GM23248 (cell line): ENCODE data around the gene SDHB. TPM values are rescaled to one million over a fixed set of nuclear protein-coding genes. Genes with fewer than 3 reads are reported as not detected.

Experiments
- DNase-seq: peaks from one replicate; pipeline ENCODE4 v3.0.0-alpha.2; 2015
- H2AFZ ChIP-seq: fragments of 200-600 bp; sonication (generic); 2 replicates; pipeline ENCODE4 v1.6.1; 2016; ENCODE audit warnings: antibody characterized with exemption
- H3F3A ChIP-seq: fragments of 200-600 bp; sonication (generic); 2 replicates; pipeline ENCODE4 v1.6.1; 2016; ENCODE audit warnings: mild to moderate bottlenecking, antibody characterized with exemption, mixed run types; ENCODE audit not compliant: insufficient read depth
- H3K27ac ChIP-seq: fragments of 200-600 bp; sonication (generic); 2 replicates; pipeline ENCODE4 v1.5.1; 2016; ENCODE audit warnings: mild to moderate bottlenecking
- H3K27me3 ChIP-seq: fragments of 200-600 bp; sonication (generic); replicated peaks from 2 replicates; pipeline ENCODE4 v1.6.1; 2016; ENCODE audit warnings: mild to moderate bottlenecking; ENCODE audit not compliant: insufficient read depth
- H3K36me3 ChIP-seq: fragments of 200-600 bp; sonication (generic); 2 replicates; pipeline ENCODE4 v1.6.1; 2016; ENCODE audit warnings: low read depth, mild to moderate bottlenecking
- H3K4me1 ChIP-seq: fragments of 200-600 bp; sonication (generic); 2 replicates; pipeline ENCODE4 v1.6.1; 2016; ENCODE audit warnings: mild to moderate bottlenecking; ENCODE audit not compliant: insufficient read depth
- H3K4me2 ChIP-seq: fragments of 200-600 bp; sonication (generic); one replicate; pipeline ENCODE4 v1.6.1; 2016; ENCODE audit warnings: mild to moderate bottlenecking; ENCODE audit not compliant: unreplicated experiment
- H3K4me3 ChIP-seq: fragments of 200-600 bp; sonication (generic); 2 replicates; pipeline ENCODE4 v1.5.1; 2016; ENCODE audit warnings: mild to moderate bottlenecking
- H3K79me2 ChIP-seq: fragments of 200-600 bp; sonication (generic); 2 replicates; pipeline ENCODE4 v1.6.1; 2016; ENCODE audit warnings: mild to moderate bottlenecking; ENCODE audit not compliant: insufficient read depth
- H3K9ac ChIP-seq: fragments of 200-600 bp; sonication (generic); 2 replicates; pipeline ENCODE4 v1.6.1; 2016; ENCODE audit warnings: mild to moderate bottlenecking
- H3K9me2 ChIP-seq: fragments of 200-600 bp; sonication (generic); 2 replicates; pipeline ENCODE4 v1.6.1; 2016; ENCODE audit warnings: mixed run types, mild to moderate bottlenecking, moderate library complexity; ENCODE audit not compliant: insufficient read depth
- H3K9me3 ChIP-seq: fragments of 200-600 bp; sonication (generic); one replicate; pipeline ENCODE4 v1.6.1; 2017; ENCODE audit warnings: low read depth
- H4K20me1 ChIP-seq: fragments of 200-600 bp; sonication (generic); 2 replicates; pipeline ENCODE4 v1.6.0; 2016; ENCODE audit not compliant: insufficient read depth
- EZH2 ChIP-seq: fragments of 200-600 bp; sonication (generic); IDR thresholded peaks from 2 replicates; pipeline ENCODE4 v1.6.1; 2018; ENCODE audit warnings: antibody characterized with exemption, mild to moderate bottlenecking; ENCODE audit not compliant: insufficient read depth, poor library complexity, severe bottlenecking
- EZH2phosphoT487 ChIP-seq: fragments of 200-600 bp; sonication (generic); IDR thresholded peaks from 2 replicates; pipeline ENCODE4 v1.6.1; 2018; ENCODE audit warnings: antibody characterized with exemption, moderate library complexity, mild to moderate bottlenecking, low read depth; ENCODE audit not compliant: insufficient read depth
- WGBS, 2 experiments: methylation state at CpG; one replicate each; pipeline ENCODE4 v1.1.6; 2015 to 2017; ENCODE audit warnings: low lambda C conversion rate in 2 of 2, low coverage in 1 of 2; ENCODE audit errors: missing lambda C conversion rate in 2 of 2; 5-methylcytosine and 5-hydroxymethylcytosine counted together
- in situ Hi-C: fragments of 300-500 bp; cut with MboI; formaldehyde crosslinking; loops from 2 replicates; pipeline ENCODE4 v1.15.0; 2020
- polyA plus RNA-seq: library from polyadenylated mRNA; unstranded; fragments of >200 nt; fragmentation: Nextera tagmentation; extraction: Ambion mirVana; gene quantifications from 2 replicates; pipeline ENCODE4 v1.2.1, GENCODE V29; 2016
- total RNA-seq: library from RNA; depleted of rRNA; stranded (reverse); fragments of >200 nt; shearing (Covaris generic); gene quantifications from 2 replicates; pipeline ENCODE4 v1.2.3, GENCODE V29; 2014

SDHB gene
- total and polyA plus RNA-seq, 2 experiments from 2014 or later = 84.1 to 124 TPM

GRCh38 chr1:16998589-16998988 is 55.2 kb downstream of the SDHB start:
- Histone ChIP-seq H3K4me2 (no peak overlapping the region), H4K20me1 (no peaks in the 10 kb centered on the region), H3K4me3 (no peak overlapping the region), H3K27me3 (no peaks in the 10 kb centered on the region), H3K4me1 (peaks cover 4% of the 10 kb centered on the region), H3K27ac (no peak overlapping the region), H2AFZ (no peak overlapping the region), H3F3A (peaks cover 9% of the 10 kb centered on the region; the same call in 1 of the 2 replicates), H3K79me2 (no peaks in the 10 kb centered on the region), H3K36me3 (peaks cover 7% of the 10 kb centered on the region; the same call in 1 of the 2 replicates), H3K9me2 (no peaks in the 10 kb centered on the region), H3K9ac (no peak overlapping the region), H3K9me3 (no peaks in the 10 kb centered on the region)
- in situ Hi-C loops = no loop called here
- WGBS, 2 experiments = 79 to 81% methylated on average over 10 of the region's 10 CpGs
- TF ChIP-seq EZH2 (no peak), EZH2phosphoT487 (no peak)
- DNase-seq = no peak

- no peak for DNase-seq
- 94 to 96% methylated on average over 14 of the region's 14 CpGs for WGBS, 2 experiments
- in situ Hi-C loops = no loop called here
Observed at GRCh38 chr1:16996845-16997244, 57.0 kb downstream of the SDHB start.

GRCh38 chr1:16993521-16994038 is 60.3 kb downstream of the SDHB start:
- H3K27me3 ChIP-seq = no peaks in the 10 kb centered on the region
- no peaks in the 10 kb centered on the region for H4K20me1 ChIP-seq
- H3K9me2 ChIP-seq = no peaks in the 10 kb centered on the region
- H3K4me2 ChIP-seq = no peak overlapping the region
- no peaks in the 10 kb centered on the region for H3K9me3 ChIP-seq
- 97 to 99% methylated on average over 14 to 15 of the region's 15 CpGs for WGBS, 2 experiments
- no peak for DNase-seq
- in situ Hi-C loops = no loop called here
- no peak overlapping the region for H3K9ac ChIP-seq
- H3K4me1 ChIP-seq = no peaks in the 10 kb centered on the region
- TF ChIP-seq EZH2phosphoT487 = no peak
- TF ChIP-seq EZH2 = no peak
- H3K4me3 ChIP-seq = no peak overlapping the region
- H3F3A ChIP-seq = no peaks in the 10 kb centered on the region
- H2AFZ ChIP-seq = no peak overlapping the region
- H3K36me3 ChIP-seq = peaks cover 6% of the 10 kb centered on the region; the same call in 1 of the 2 replicates
- no peak overlapping the region for H3K27ac ChIP-seq
- H3K79me2 ChIP-seq = no peaks in the 10 kb centered on the region

More at GRCh38 chr1:16996845-16997244, 57.0 kb downstream of the SDHB start:
- H3K4me1 ChIP-seq = no peaks in the 10 kb centered on the region
- H3K27ac ChIP-seq = no peak overlapping the region
- H3K36me3 ChIP-seq = peaks cover 7% of the 10 kb centered on the region; the same call in 1 of the 2 replicates
- H3K4me2 ChIP-seq = no peak overlapping the region
- no peaks in the 10 kb centered on the region for H3K9me2 ChIP-seq
- H2AFZ ChIP-seq = no peak overlapping the region
- no peaks in the 10 kb centered on the region for H3K79me2 ChIP-seq
- H3K27me3 ChIP-seq = no peaks in the 10 kb centered on the region
- no peak overlapping the region for H3K4me3 ChIP-seq
- TF ChIP-seq EZH2 = no peak
- H3K9ac ChIP-seq = no peak overlapping the region
- no peaks in the 10 kb centered on the region for H3K9me3 ChIP-seq
- H4K20me1 ChIP-seq = no peaks in the 10 kb centered on the region
- no peaks in the 10 kb centered on the region for H3F3A ChIP-seq

GRCh38 chr1:16992675-16993074 is 61.2 kb downstream of the SDHB start:
- no peak overlapping the region for H2AFZ ChIP-seq
- H4K20me1 ChIP-seq = no peaks in the 10 kb centered on the region
- no peaks in the 10 kb centered on the region for H3K79me2 ChIP-seq
- no peaks in the 10 kb centered on the region for H3K9me3 ChIP-seq
- 91 to 94% methylated on average over 9 of the region's 9 CpGs for WGBS, 2 experiments
- no peaks in the 10 kb centered on the region for H3K9me2 ChIP-seq
- no peaks in the 10 kb centered on the region for H3K36me3 ChIP-seq
- H3K9ac ChIP-seq = no peak overlapping the region
- no peaks in the 10 kb centered on the region for H3K27me3 ChIP-seq
- DNase-seq = no peak
- H3K4me3 ChIP-seq = no peak overlapping the region
- H3K4me2 ChIP-seq = no peak overlapping the region
- no peaks in the 10 kb centered on the region for H3K4me1 ChIP-seq
- no peak for TF ChIP-seq EZH2
- no peak for TF ChIP-seq EZH2phosphoT487
- H3K27ac ChIP-seq = no peak overlapping the region
- H3F3A ChIP-seq = no peaks in the 10 kb centered on the region
- in situ Hi-C loops = no loop called here

- Histone ChIP-seq H3K36me3 (no peaks in the 10 kb centered on the region), H3K79me2 (no peaks in the 10 kb centered on the region), H3K9ac (no peak overlapping the region), H3K4me3 (no peak overlapping the region), H3K9me3 (no peaks in the 10 kb centered on the region), H3F3A (no peaks in the 10 kb centered on the region), H3K27ac (no peak overlapping the region), H3K4me2 (no peak overlapping the region), H3K4me1 (no peaks in the 10 kb centered on the region), H2AFZ (no peak overlapping the region), H4K20me1 (no peaks in the 10 kb centered on the region), H3K9me2 (no peaks in the 10 kb centered on the region), H3K27me3 (no peaks in the 10 kb centered on the region)
- 95 to 98% methylated on average over 11 to 12 of the region's 12 CpGs for whole genome bisulfite sequencing, 2 experiments
- no peak for DNase-seq
- in situ Hi-C loops = no loop called here
- TF ChIP-seq EZH2phosphoT487 = no peak
- TF ChIP-seq EZH2 = no peak
Observed at GRCh38 chr1:16992102-16992501, 61.7 kb downstream of the SDHB start.
